Sigmoid colon (tissue), 7 donors: Measurements from ENCODE around the gene SLC1A3. TPM values are rescaled to one million over a fixed set of nuclear protein-coding genes. Genes with fewer than 3 reads are reported as not detected.

Experiments
- DNase-seq: peaks from one replicate; pipeline ENCODE4 v3.0.0-alpha.2; 2019
- H3K27ac ChIP-seq, 4 donors: fragments of 200-600 bp; sonication (generic); one replicate each; pipeline ENCODE4 v1.5.1; 2016 to 2019; ENCODE audit warnings: mild to moderate bottlenecking in 1 of 4
- H3K27me3 ChIP-seq, 3 donors: fragments of 200-600 bp; sonication (generic); one replicate each; pipeline ENCODE4 v1.5.1; 2019; ENCODE audit warnings: mild to moderate bottlenecking in 1 of 3
- H3K36me3 ChIP-seq, 4 donors: fragments of 200-600 bp; sonication (generic); one replicate each; pipeline ENCODE4 v1.5.1; 2016 to 2019
- H3K4me1 ChIP-seq, 4 donors: fragments of 200-600 bp; sonication (generic); one replicate each; pipeline ENCODE4 v1.5.1; 2017 to 2019
- H3K4me3 ChIP-seq, 4 donors: fragments of 200-600 bp; sonication (generic); one replicate each; pipeline ENCODE4 v1.5.1; 2017 to 2019; ENCODE audit warnings: mild to moderate bottlenecking in 2 of 4, moderate library complexity in 1 of 4
- H3K9me3 ChIP-seq, 4 donors: fragments of 200-600 bp in 3 of 4; sonication (generic) in 3 of 4; one replicate each; pipeline versions ENCODE4 v1.5.1 to v1.6.1; 2013 to 2019
- EP300 ChIP-seq, 4 donors: sonication (generic); formaldehyde crosslinking; IDR thresholded peaks; one replicate each; pipeline ENCODE4 v1.6.1; 2017; ENCODE audit warnings: antibody characterized with exemption in 4 of 4
- POLR2A ChIP-seq, 2 donors: fragments of 450-650 bp; IDR thresholded peaks; one replicate each; pipeline ENCODE4 v1.6.1; 2016; ENCODE audit warnings: antibody characterized with exemption in 2 of 2, mild to moderate bottlenecking in 2 of 2, moderate library complexity in 2 of 2
- POLR2AphosphoS5 ChIP-seq, 4 donors: sonication (generic); formaldehyde crosslinking; IDR thresholded peaks; one replicate each; pipeline ENCODE4 v1.6.1; 2017; ENCODE audit warnings: antibody characterized with exemption in 4 of 4
- WGBS, 2 donors: extraction: QIAGEN DNeasy Blood & Tissue Kit; methylation state at CpG; one replicate each; pipeline ENCODE4 v1.1.7; 2013; 5-methylcytosine and 5-hydroxymethylcytosine counted together
- intact Hi-C: fragments of 100-400 bp; cut with DNase I; formaldehyde crosslinking; loops from one replicate; pipeline ENCODE4 v1.15.1; 2023
- polyA plus RNA-seq, 3 donors: library from polyadenylated mRNA; stranded (reverse); fragments of 200-250 nt; gene quantifications; one replicate each; pipeline ENCODE4 v1.2.3, GENCODE V29; 2013
- total RNA-seq, 4 donors: library from RNA; depleted of rRNA; stranded (reverse); fragments of >200 nt; gene quantifications; one replicate each; pipeline ENCODE4 v1.1.0, GENCODE V29; 2016
- TF ChIP-seq, protein P1 (sequence below), 4 experiments: fragments of 450-650 bp in 3 of 4; fragments of 200-600 bp in 1 of 4; IDR thresholded peaks; one replicate each; pipeline ENCODE4 v1.5.1; 2016 to 2019; ENCODE audit warnings: antibody characterized with exemption in 4 of 4, mild to moderate bottlenecking in 3 of 4, moderate library complexity in 2 of 4
- donor health status: healthy with polysubstance abuse.
- donor health status: Bipolar disorder and iron deficiency.
- donor health status: healthy.

The SLC1A3 gene
- total and polyA plus RNA-seq, 7 donors = 1.8 to 23.6 (median 16.8) TPM

DNA sequence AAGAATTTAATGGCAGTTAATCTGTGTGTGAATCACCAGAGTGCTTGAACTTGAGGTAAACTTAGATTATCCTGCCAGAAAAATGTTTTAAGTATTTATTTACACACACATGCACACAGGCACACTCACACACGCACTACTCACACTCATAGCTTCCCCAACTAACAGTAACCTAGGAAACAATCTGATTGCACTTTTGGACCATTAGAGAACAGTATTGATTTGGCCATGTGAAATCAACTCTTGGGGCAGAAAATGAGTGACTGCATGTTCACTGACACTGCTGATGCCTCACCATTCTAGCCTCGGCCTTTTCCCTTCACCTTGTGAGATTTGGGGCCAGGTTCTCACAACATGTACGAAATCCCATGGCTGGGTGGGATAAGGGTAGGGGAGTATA lies 64.1 kb downstream of the SLC1A3 start:
- Histone ChIP-seq H3K27ac (no peak overlapping the region), H3K36me3 (no peaks in the 10 kb centered on the region), H3K27me3 (no peaks in the 10 kb centered on the region), H3K4me1 (no peaks in the 10 kb centered on the region), H3K4me3 (no peak overlapping the region), H3K9me3 (no peaks in the 10 kb centered on the region)
- WGBS, 2 donors = 71 to 84% methylated on average over 3 of the region's 3 CpGs
- DNase-seq = no peak
- intact Hi-C loops = no loop called here
- TF ChIP-seq POLR2A (IDR thresholded peaks at IDR 0.05) (no peak), EP300 (IDR thresholded peaks at IDR 0.05) (no peak), POLR2AphosphoS5 (IDR thresholded peaks at IDR 0.05) (no peak)
- TF ChIP-seq, protein P1, sequence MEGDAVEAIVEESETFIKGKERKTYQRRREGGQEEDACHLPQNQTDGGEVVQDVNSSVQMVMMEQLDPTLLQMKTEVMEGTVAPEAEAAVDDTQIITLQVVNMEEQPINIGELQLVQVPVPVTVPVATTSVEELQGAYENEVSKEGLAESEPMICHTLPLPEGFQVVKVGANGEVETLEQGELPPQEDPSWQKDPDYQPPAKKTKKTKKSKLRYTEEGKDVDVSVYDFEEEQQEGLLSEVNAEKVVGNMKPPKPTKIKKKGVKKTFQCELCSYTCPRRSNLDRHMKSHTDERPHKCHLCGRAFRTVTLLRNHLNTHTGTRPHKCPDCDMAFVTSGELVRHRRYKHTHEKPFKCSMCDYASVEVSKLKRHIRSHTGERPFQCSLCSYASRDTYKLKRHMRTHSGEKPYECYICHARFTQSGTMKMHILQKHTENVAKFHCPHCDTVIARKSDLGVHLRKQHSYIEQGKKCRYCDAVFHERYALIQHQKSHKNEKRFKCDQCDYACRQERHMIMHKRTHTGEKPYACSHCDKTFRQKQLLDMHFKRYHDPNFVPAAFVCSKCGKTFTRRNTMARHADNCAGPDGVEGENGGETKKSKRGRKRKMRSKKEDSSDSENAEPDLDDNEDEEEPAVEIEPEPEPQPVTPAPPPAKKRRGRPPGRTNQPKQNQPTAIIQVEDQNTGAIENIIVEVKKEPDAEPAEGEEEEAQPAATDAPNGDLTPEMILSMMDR (IDR thresholded peaks at IDR 0.05) = no peak

DNA sequence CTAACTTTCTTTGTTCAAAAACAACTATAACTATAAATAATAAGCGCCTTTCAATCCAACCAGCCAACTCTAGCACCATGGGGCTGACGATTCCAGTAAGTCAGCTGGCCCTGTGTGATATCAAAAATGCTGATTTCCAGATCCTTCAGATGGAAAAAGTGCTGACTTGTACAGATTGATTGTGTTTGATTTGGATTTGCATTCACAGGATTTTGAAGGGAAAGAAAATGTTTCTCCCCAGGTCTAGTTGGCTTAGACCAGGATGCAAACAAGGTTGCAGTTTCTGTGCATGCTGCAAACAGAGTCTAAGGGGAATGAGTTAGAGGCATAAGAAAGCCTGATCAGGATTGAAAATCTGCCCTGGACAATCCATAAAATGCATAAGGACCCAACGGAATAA lies 68.9 kb downstream of the SLC1A3 start:
- H3K4me3 ChIP-seq = no peak overlapping the region
- TF ChIP-seq, protein P1 (IDR thresholded peaks at IDR 0.05) = no peak
- TF ChIP-seq POLR2A (IDR thresholded peaks at IDR 0.05) (no peak), POLR2AphosphoS5 (IDR thresholded peaks at IDR 0.05) (no peak), EP300 (IDR thresholded peaks at IDR 0.05) (no peak)
- H3K9me3 ChIP-seq = no peaks in the 10 kb centered on the region
- no peaks in the 10 kb centered on the region for H3K27me3 ChIP-seq
- H3K27ac ChIP-seq = no peak overlapping the region
- no peak for DNase-seq
- H3K36me3 ChIP-seq = no peaks in the 10 kb centered on the region
- 86 to 88% methylated on average over 3 of the region's 3 CpGs for WGBS, 2 donors
- no peaks in the 10 kb centered on the region for H3K4me1 ChIP-seq
- intact Hi-C loops = no loop called here

DNA sequence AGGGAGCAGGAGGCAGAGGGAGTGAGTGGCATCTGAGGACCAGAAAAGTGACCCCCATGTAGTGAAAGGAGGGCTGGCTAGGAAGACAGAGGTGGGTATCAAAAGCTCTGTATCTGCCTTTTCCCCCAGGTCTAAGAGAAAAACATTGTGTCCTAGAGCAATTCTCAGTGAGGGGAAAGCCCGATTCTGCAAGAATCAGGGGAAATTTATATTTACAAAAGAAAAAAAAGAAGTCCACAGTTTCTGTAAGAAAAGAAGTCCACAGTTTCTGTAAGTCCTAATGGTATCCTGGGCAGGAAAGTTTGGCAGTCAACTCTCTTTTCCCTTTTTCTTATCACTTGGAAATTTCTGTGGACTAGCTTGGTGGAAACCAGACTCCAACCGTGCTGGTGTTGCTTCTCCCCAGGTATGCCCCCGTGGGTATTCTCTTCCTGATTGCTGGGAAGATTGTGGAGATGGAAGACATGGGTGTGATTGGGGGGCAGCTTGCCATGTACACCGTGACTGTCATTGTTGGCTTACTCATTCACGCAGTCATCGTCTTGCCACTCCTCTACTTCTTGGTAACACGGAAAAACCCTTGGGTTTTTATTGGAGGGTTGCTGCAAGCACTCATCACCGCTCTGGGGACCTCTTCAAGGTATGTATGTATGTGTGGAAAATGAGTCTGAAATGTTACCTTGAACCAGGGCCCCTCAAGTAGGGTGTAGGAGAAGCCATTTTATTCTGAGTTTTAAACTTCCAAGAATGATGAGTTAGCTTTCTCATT lies 73.0 kb downstream of the SLC1A3 start:
- Histone ChIP-seq H3K27me3 (no peaks in the 10 kb centered on the region), H3K4me3 (no peak overlapping the region), H3K4me1 (no peaks in the 10 kb centered on the region), H3K27ac (peak overlapping the region in 1 of 4 donors; percentile 41), H3K36me3 (no peaks in the 10 kb centered on the region), H3K9me3 (no peaks in the 10 kb centered on the region)
- no peak for TF ChIP-seq EP300 (IDR thresholded peaks at IDR 0.05)
- TF ChIP-seq, protein P1 (IDR thresholded peaks at IDR 0.05) = no peak
- TF ChIP-seq POLR2AphosphoS5 (IDR thresholded peaks at IDR 0.05) = no peak
- no peak for TF ChIP-seq POLR2A (IDR thresholded peaks at IDR 0.05)
- WGBS, 2 donors = 75 to 87% methylated on average over 8 of the region's 8 CpGs
- DNase-seq = no peak
- intact Hi-C loops = no loop called here

DNA sequence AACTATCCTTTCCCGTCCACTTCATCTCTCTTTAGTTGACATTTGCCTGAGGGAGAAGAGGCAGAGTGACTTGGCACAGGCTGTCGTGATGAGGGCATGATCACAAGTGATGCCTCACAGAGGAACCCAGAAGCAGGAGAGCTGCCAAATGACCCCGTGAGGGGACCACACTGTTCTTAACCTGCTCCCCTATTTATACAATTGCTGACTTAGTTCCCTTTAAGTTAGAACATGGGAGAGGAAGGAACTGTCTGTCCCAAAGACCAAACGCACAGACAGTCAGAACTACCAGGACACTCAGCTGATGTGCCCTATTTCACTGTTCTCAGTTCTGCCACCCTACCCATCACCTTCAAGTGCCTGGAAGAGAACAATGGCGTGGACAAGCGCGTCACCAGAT lies 73.7 kb downstream of the SLC1A3 start:
- H3K36me3 ChIP-seq = no peaks in the 10 kb centered on the region
- H3K27me3 ChIP-seq = no peaks in the 10 kb centered on the region
- H3K4me3 ChIP-seq = no peak overlapping the region
- TF ChIP-seq POLR2AphosphoS5 (IDR thresholded peaks at IDR 0.05) (peak in 3 of 4 donors; percentile 13 to 59 (median 32)), EP300 (IDR thresholded peaks at IDR 0.05) (peak; percentile 22 to 92 (median 72))
- TF ChIP-seq, protein P1 (IDR thresholded peaks at IDR 0.05) = no peak
- WGBS, 2 donors = 83 to 89% methylated on average over 7 of the region's 7 CpGs
- no peaks in the 10 kb centered on the region for H3K4me1 ChIP-seq
- peak; percentile 86 for DNase-seq
- H3K9me3 ChIP-seq = no peaks in the 10 kb centered on the region
- intact Hi-C loops = no loop called here
- H3K27ac ChIP-seq = no peak overlapping the region

DNA sequence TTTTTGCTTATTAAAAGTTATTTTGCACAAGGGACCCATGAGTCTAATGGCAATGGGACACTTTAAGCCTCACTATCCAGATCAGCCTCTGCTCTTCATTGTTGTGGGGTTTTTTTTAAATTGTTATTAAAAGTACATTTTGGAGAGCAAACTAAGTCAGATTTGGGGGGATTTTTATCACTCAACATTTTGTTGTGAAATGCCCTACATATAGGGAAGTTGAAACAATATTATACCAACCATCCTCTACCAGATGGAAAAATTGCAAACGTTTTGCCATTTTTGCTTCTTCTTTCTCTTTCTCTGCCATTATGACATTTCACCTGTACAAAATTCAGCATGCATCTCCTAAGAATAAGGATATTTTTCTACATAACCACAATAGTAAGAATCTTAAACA lies 75.3 kb downstream of the SLC1A3 start:
- intact Hi-C loops = no loop called here
- 51 to 53% methylated on average over 1 of the region's 1 CpG for WGBS, 2 donors
- no peak for DNase-seq

More for the DNA sequence above, 75.3 kb downstream of the SLC1A3 start:
- H3K4me3 ChIP-seq = no peak overlapping the region
- no peaks in the 10 kb centered on the region for H3K9me3 ChIP-seq
- H3K27me3 ChIP-seq = no peaks in the 10 kb centered on the region
- H3K4me1 ChIP-seq = no peaks in the 10 kb centered on the region
- no peak for TF ChIP-seq POLR2AphosphoS5 (IDR thresholded peaks at IDR 0.05)
- TF ChIP-seq EP300 (IDR thresholded peaks at IDR 0.05) = no peak
- TF ChIP-seq, protein P1 (IDR thresholded peaks at IDR 0.05) = no peak
- TF ChIP-seq POLR2A (IDR thresholded peaks at IDR 0.05) = no peak
- H3K27ac ChIP-seq = no peak overlapping the region
- H3K36me3 ChIP-seq = no peaks in the 10 kb centered on the region
